SK-N-SH (cell line): ENCODE results near the gene SGSM2. TPM values are rescaled to one million over a fixed set of nuclear protein-coding genes. Genes with fewer than 3 reads are reported as not detected.

Experiments
- CTCF ChIA-PET: fragments of 300-600, 350-600 bp; formaldehyde crosslinking; extraction: SDS; loops from one replicate; lab custom pipeline; 2021; lab: Yijun Ruan, JAX
- POLR2A ChIA-PET: fragments of 350-600 bp; sonication (Branson Sonifier 250); formaldehyde crosslinking; extraction: SDS; loops from one replicate; lab custom pipeline; 2020; ENCODE audit warnings: antibody characterized with exemption, inconsistent platforms; lab: Yijun Ruan, JAX
- DNase-seq: peaks from one replicate; pipeline ENCODE4 v3.0.0; 2012
- H2AFZ ChIP-seq: fragments of 200-600 bp; sonication (generic); 2 replicates; pipeline ENCODE4 v1.8.1; 2016; ENCODE audit warnings: antibody characterized with exemption, mild to moderate bottlenecking, low read depth
- H3F3A ChIP-seq: fragments of 200-600 bp; sonication (generic); replicated peaks from 2 replicates; pipeline ENCODE3; 2016; ENCODE audit warnings: antibody characterized with exemption, mild to moderate bottlenecking; ENCODE audit not compliant: insufficient read depth
- H3K27ac ChIP-seq, 2 experiments: fragments of 200-500 bp in 1 of 2; fragments of 200-600 bp in 1 of 2; sonication (Bioruptor generic) in 1 of 2; sonication (generic), shearing (Covaris generic) in 1 of 2; 2 replicates each; pipeline versions ENCODE4 v1.5.1 to v1.6.1; 2014 to 2016; ENCODE audit warnings: low read depth in 2 of 2, inconsistent platforms in 1 of 2, low read length in 1 of 2, mild to moderate bottlenecking in 1 of 2, mixed read lengths in 1 of 2
- H3K27me3 ChIP-seq: fragments of 200-600 bp; sonication (generic), shearing (Covaris generic); 2 replicates; pipeline ENCODE4 v1.6.1; 2016; ENCODE audit warnings: mixed run types; ENCODE audit not compliant: insufficient read depth
- H3K36me3 ChIP-seq, 2 experiments: fragments of 200-500 bp in 1 of 2; fragments of 200-600 bp in 1 of 2; sonication (Bioruptor generic) in 1 of 2; sonication (generic) in 1 of 2; replicated peaks in 1 of 2; 2 replicates each; pipeline versions ENCODE3 to v1.5.1; 2014 to 2016; ENCODE audit warnings: low read length in 1 of 2, mild to moderate bottlenecking in 1 of 2; ENCODE audit not compliant: insufficient read depth in 2 of 2, control insufficient read depth in 1 of 2
- H3K4me1 ChIP-seq, 2 experiments: fragments of 200-500 bp in 1 of 2; fragments of 200-600 bp in 1 of 2; sonication (Bioruptor generic) in 1 of 2; sonication (generic), shearing (Covaris generic) in 1 of 2; 2 replicates each; pipeline versions ENCODE4 v1.5.1 to v1.6.1; 2014 to 2016; ENCODE audit warnings: low read depth in 1 of 2, low read length in 1 of 2, mixed run types in 1 of 2; ENCODE audit not compliant: insufficient read depth in 2 of 2, control insufficient read depth in 1 of 2
- H3K4me2 ChIP-seq: fragments of 200-600 bp; sonication (generic), shearing (Covaris generic); 2 replicates; pipeline ENCODE4 v1.6.1; 2017; ENCODE audit warnings: mixed run types
- H3K4me3 ChIP-seq, 2 experiments: fragments of 200-500 bp in 1 of 2; fragments of 200-600 bp in 1 of 2; sonication (Bioruptor generic) in 1 of 2; sonication (generic), shearing (Covaris generic) in 1 of 2; 2 replicates each; pipeline versions ENCODE4 v1.5.1 to v1.8.1; 2014 to 2016; ENCODE audit warnings: low read depth in 2 of 2, inconsistent platforms in 1 of 2, low read length in 1 of 2, mild to moderate bottlenecking in 1 of 2, mixed read lengths in 1 of 2, moderate library complexity in 1 of 2
- H3K79me2 ChIP-seq: fragments of 200-600 bp; sonication (generic); 2 replicates; pipeline ENCODE4 v1.8.1; 2017; ENCODE audit warnings: mild to moderate bottlenecking; ENCODE audit not compliant: insufficient read depth
- H3K9ac ChIP-seq: fragments of 200-600 bp; sonication (generic); 2 replicates; pipeline ENCODE4 v1.6.1; 2017; ENCODE audit warnings: mixed run types
- H3K9me2 ChIP-seq: fragments of 200-600 bp; sonication (generic); 2 replicates; pipeline ENCODE4 v1.6.1; 2017; ENCODE audit warnings: mixed run types
- H3K9me3 ChIP-seq: fragments of 200-600 bp; sonication (generic); 2 replicates; pipeline ENCODE4 v1.6.1; 2017; ENCODE audit warnings: mixed run types, mild to moderate bottlenecking, moderate library complexity
- H4K20me1 ChIP-seq: fragments of 200-600 bp; sonication (generic); 2 replicates; pipeline ENCODE4 v1.6.1; 2017; ENCODE audit warnings: mild to moderate bottlenecking, mixed run types; ENCODE audit not compliant: insufficient read depth
- CHD2 ChIP-seq: fragments of 150-350 bp; IDR thresholded peaks from 2 replicates; pipeline ENCODE4 v1.6.1; 2018; ENCODE audit warnings: low read length; ENCODE audit not compliant: partially characterized antibody
- ELF1 ChIP-seq: IDR thresholded peaks from 2 replicates; pipeline ENCODE4 v1.4.0; 2012
- EP300 ChIP-seq, 2 experiments: IDR thresholded peaks; 2 replicates each; pipeline versions ENCODE4 v1.4.0 to v1.6.1; 2012; ENCODE audit warnings: borderline replicate concordance in 1 of 2, low read depth in 1 of 2, low read length in 1 of 2
- FOSL2 ChIP-seq: IDR thresholded peaks from 2 replicates; pipeline ENCODE4 v1.4.0; 2012; ENCODE audit warnings: low read depth, mild to moderate bottlenecking, moderate library complexity, borderline replicate concordance
- FOXJ3 ChIP-seq: sonication (generic); formaldehyde crosslinking; IDR thresholded peaks from 2 replicates; pipeline ENCODE4 v1.5.1; 2020; ENCODE audit warnings: mild to moderate bottlenecking, missing genetic modification reagents
- MXI1 ChIP-seq: IDR thresholded peaks from 2 replicates; pipeline ENCODE4 v1.6.1; 2012; ENCODE audit warnings: mild to moderate bottlenecking, low read depth, low read length, improper control_type of control experiment
- NFIC ChIP-seq: IDR thresholded peaks from 2 replicates; pipeline ENCODE4 v1.4.0; 2012; ENCODE audit warnings: borderline replicate concordance
- NRF1 ChIP-seq: IDR thresholded peaks from 2 replicates; pipeline ENCODE4 v1.6.1; 2012; ENCODE audit warnings: low read depth, mild to moderate bottlenecking, low read length
- PBX3 ChIP-seq: IDR thresholded peaks from 2 replicates; pipeline ENCODE4; 2012
- REST ChIP-seq: IDR thresholded peaks from 2 replicates; pipeline ENCODE4 v1.6.1; 2012; ENCODE audit warnings: mild to moderate bottlenecking, low read depth, low read length, moderate library complexity
- SMC3 ChIP-seq: IDR thresholded peaks from 2 replicates; pipeline ENCODE4 v1.6.1; 2012; ENCODE audit warnings: low read depth, low read length, improper control_type of control experiment
- TCF12 ChIP-seq: IDR thresholded peaks from 2 replicates; pipeline ENCODE4 v1.4.0; 2012
- USF1 ChIP-seq: IDR thresholded peaks from 2 replicates; pipeline ENCODE4 v1.4.0; 2012; ENCODE audit warnings: low read depth, borderline replicate concordance
- YY1 ChIP-seq: IDR thresholded peaks from 2 replicates; pipeline ENCODE4 v1.4.0; 2012; ENCODE audit warnings: low read depth, mild to moderate bottlenecking
- WGBS: methylation state at CpG from one replicate; pipeline ENCODE4 v1.1.6; 2017; ENCODE audit warnings: low lambda C conversion rate; 5-methylcytosine and 5-hydroxymethylcytosine counted together
- polyA plus RNA-seq, 3 experiments: library from polyadenylated mRNA; depleted of rRNA; stranded (reverse); fragments of >200 nt; gene quantifications; 2 replicates each; pipeline ENCODE4 v1.2.3, GENCODE V29; 2012
- TF ChIP-seq, protein P1 (sequence below): IDR thresholded peaks from 2 replicates; pipeline ENCODE4 v1.4.0; 2012; ENCODE audit warnings: low read depth
- TF ChIP-seq, protein P2 (sequence below): fragments of 150-350 bp; IDR thresholded peaks from 2 replicates; pipeline ENCODE4 v1.6.1; 2017; ENCODE audit warnings: antibody characterized with exemption, low read length, low read depth, borderline replicate concordance

SGSM2 gene
- polyA plus RNA-seq, 1 of the 3 experiments (the other 2 are of a cell fraction) = 85.9 TPM

GRCh38 chr17:2336215-2336851 lies 968 bp upstream of the SGSM2 start, which contains the start of gene TSR1 (continued):
- TF ChIP-seq PBX3 (no peak), REST (peak; percentile 76), FOSL2 (no peak), TCF12 (no peak), EP300 (IDR thresholded peaks at IDR 0.05; ENCODE audit: borderline replicate concordance in 1 of 2, low read depth in 1 of 2, low read length in 1 of 2) (no peak), YY1 (peak; percentile 95), NRF1 (no peak)

DNA sequence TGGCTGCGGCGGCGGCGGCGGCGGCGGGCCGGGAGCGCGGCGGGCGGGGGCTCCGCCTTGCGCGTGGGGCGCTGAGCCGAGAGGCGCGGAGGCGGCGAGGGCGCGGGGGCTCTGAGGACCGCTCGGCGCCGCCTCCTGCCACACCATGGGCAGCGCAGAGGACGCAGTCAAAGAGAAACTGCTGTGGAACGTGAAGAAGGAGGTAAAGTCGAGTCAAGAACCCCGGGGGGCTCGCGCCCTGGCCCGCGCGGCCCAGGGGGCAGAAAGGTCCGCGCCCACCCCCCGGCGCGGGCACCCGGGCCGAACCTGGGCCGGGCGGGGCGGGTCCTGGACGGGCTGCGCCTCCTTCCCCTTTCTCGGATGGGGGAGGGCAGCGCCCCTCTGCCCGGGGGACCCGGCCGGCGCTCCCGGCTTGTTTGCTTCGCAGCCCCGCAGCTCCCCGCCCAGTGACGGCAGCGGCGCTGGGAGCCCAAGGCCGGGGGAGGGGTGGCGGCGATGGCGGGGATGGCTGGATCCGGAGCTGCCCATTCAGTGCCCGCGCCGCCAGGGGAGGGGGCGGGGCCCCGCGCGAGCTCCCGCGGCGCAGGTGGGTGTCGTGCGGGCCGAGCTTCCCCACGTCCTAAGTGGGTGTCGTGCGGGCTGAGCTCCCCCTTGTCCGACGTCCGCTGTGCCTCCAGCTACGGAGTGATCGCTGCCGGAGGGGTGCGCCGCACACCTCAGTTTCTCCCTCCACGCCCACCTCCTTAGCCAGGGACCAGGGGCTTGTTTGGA lies 428 bp downstream of the SGSM2 start:
- Histone ChIP-seq H3K9ac (peak overlapping the region; percentile 97), H3K36me3 (peaks cover 30 to 34% of the 10 kb centered on the region in 2 experiments), H3K4me3 (peak overlapping the region; percentile 98 to 99), H3K27ac (peak overlapping the region; percentile 75 to 94), H3K4me2 (peak overlapping the region; percentile 93), H4K20me1 (peaks cover 20% of the 10 kb centered on the region), H3K27me3 (no peaks in the 10 kb centered on the region), H3K9me3 (no peaks in the 10 kb centered on the region), H3K4me1 (peaks cover 6 to 17% of the 10 kb centered on the region in 2 experiments; a peak in 3 of 4 replicates), H3K9me2 (no peaks in the 10 kb centered on the region), H3F3A (peaks cover 4% of the 10 kb centered on the region), H2AFZ (peak overlapping the region; percentile 75; the same call in 1 of the 2 replicates), H3K79me2 (peaks cover 88% of the 10 kb centered on the region)
- POLR2A ChIA-PET = interaction anchor here (0.7 to 2.6 kb wide), 4 partner anchors 17 to 75 kb away, joined by 3 to 16 read pairs (median 3); partner anchors contain the start of genes SMG6 and SRR
- peak; percentile 94 for DNase-seq
- 4% methylated on average over 26 of the region's 92 CpGs for WGBS
- CTCF ChIA-PET = interaction anchor here (0.7 to 3.2 kb wide), 6 partner anchors 12 to 78 kb away, joined by 3 to 29 read pairs (median 3); partner anchors contain the start of genes SMG6 and SRR
- TF ChIP-seq, protein P1, sequence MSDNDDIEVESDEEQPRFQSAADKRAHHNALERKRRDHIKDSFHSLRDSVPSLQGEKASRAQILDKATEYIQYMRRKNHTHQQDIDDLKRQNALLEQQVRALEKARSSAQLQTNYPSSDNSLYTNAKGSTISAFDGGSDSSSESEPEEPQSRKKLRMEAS = no peak; the same call in 1 of the 2 replicates
- TF ChIP-seq USF1 = no peak
- TF ChIP-seq FOXJ3 = no peak
- no peak for TF ChIP-seq REST
- no peak for TF ChIP-seq ELF1
- TF ChIP-seq NFIC = no peak
- TF ChIP-seq SMC3 = no peak
- no peak for TF ChIP-seq MXI1
- TF ChIP-seq CHD2 = peak; percentile 44
- TF ChIP-seq, protein P2, sequence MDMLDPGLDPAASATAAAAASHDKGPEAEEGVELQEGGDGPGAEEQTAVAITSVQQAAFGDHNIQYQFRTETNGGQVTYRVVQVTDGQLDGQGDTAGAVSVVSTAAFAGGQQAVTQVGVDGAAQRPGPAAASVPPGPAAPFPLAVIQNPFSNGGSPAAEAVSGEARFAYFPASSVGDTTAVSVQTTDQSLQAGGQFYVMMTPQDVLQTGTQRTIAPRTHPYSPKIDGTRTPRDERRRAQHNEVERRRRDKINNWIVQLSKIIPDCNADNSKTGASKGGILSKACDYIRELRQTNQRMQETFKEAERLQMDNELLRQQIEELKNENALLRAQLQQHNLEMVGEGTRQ = no peak
